Peyer's patch (tissue), 4 donors: ENCODE results near the gene PHYHIPL.

Experiments used
- CTCF ChIP-seq, 6 experiments: fragments of 450-650 bp in 4 of 6; fragments of 200-600 bp in 2 of 6; sonication (generic) in 1 of 6; IDR thresholded peaks; one replicate each; pipeline ENCODE4 v1.5.1; 2017 to 2019; ENCODE audit warnings: antibody characterized with exemption in 6 of 6, mild to moderate bottlenecking in 3 of 6, moderate library complexity in 1 of 6
- POLR2A ChIP-seq, 2 donors: fragments of 450-650 bp; IDR thresholded peaks; one replicate each; pipeline ENCODE4 v1.5.1; 2017; ENCODE audit warnings: antibody characterized with exemption in 2 of 2, mild to moderate bottlenecking in 2 of 2, moderate library complexity in 2 of 2

- TF ChIP-seq CTCF (IDR thresholded peaks at IDR 0.05) (no peak), POLR2A (IDR thresholded peaks at IDR 0.05) (no peak)
These were observed 93.2 kb downstream of the PHYHIPL start for GRCh38 chr10:59269651-59270050.
